Neural progenitor cell (in vitro differentiated cells): Measurements from ENCODE around the gene NAA40.

Experiments
- EZH2 ChIP-seq: fragments of 200-600 bp; sonication (generic); IDR thresholded peaks from 2 replicates; pipeline ENCODE4 v1.6.1; 2017; ENCODE audit warnings: antibody characterized with exemption, mild to moderate bottlenecking, moderate library complexity
- TF ChIP-seq, protein P1 (sequence below): fragments of 200-600 bp; sonication (generic); IDR thresholded peaks from 2 replicates; pipeline ENCODE4 v1.5.1; 2017; ENCODE audit warnings: antibody characterized with exemption, mild to moderate bottlenecking

- TF ChIP-seq, protein P1, sequence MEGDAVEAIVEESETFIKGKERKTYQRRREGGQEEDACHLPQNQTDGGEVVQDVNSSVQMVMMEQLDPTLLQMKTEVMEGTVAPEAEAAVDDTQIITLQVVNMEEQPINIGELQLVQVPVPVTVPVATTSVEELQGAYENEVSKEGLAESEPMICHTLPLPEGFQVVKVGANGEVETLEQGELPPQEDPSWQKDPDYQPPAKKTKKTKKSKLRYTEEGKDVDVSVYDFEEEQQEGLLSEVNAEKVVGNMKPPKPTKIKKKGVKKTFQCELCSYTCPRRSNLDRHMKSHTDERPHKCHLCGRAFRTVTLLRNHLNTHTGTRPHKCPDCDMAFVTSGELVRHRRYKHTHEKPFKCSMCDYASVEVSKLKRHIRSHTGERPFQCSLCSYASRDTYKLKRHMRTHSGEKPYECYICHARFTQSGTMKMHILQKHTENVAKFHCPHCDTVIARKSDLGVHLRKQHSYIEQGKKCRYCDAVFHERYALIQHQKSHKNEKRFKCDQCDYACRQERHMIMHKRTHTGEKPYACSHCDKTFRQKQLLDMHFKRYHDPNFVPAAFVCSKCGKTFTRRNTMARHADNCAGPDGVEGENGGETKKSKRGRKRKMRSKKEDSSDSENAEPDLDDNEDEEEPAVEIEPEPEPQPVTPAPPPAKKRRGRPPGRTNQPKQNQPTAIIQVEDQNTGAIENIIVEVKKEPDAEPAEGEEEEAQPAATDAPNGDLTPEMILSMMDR = no peak
- no peak for TF ChIP-seq EZH2
Observed at GRCh38 chr11:63978551-63979239, 39.9 kb downstream of the NAA40 start.
